Right lobe of liver (tissue), 4 donors: ENCODE measurements around the gene SIM2.

Experiments used
- CTCF ChIP-seq, 4 donors: fragments of 200-600 bp in 3 of 4; fragments of 450-650 bp in 1 of 4; IDR thresholded peaks; one replicate each; pipeline versions ENCODE4 v1.5.1 to v1.8.0; 2016 to 2022; ENCODE audit warnings: antibody characterized with exemption in 4 of 4, mild to moderate bottlenecking in 2 of 4
- POLR2A ChIP-seq: fragments of 450-650 bp; IDR thresholded peaks from one replicate; pipeline ENCODE4 v1.6.1; 2017; ENCODE audit warnings: antibody characterized with exemption, mild to moderate bottlenecking
- donor health status: DM: no; HTN: no; CAD: no.
- donor health status: DM: no; HTN: no; CAD: no.
- donor health status: DM: no; HTN: yes; CAD: no.

GRCh38 chr21:36656138-36656537, 42.8 kb upstream of the SIM2 start:
- no peak for TF ChIP-seq CTCF (IDR thresholded peaks at IDR 0.05)
- TF ChIP-seq POLR2A: no peak
